GM15510 (cell line): ENCODE data around the gene SESN2.

Experiments used
- POLR2A ChIP-seq: IDR thresholded peaks from 3 replicates; pipeline ENCODE4 v1.6.1; 2011; ENCODE audit warnings: borderline replicate concordance; ENCODE audit not compliant: insufficient read length; ENCODE audit errors: extremely low read depth

Gene SESN2

DNA sequence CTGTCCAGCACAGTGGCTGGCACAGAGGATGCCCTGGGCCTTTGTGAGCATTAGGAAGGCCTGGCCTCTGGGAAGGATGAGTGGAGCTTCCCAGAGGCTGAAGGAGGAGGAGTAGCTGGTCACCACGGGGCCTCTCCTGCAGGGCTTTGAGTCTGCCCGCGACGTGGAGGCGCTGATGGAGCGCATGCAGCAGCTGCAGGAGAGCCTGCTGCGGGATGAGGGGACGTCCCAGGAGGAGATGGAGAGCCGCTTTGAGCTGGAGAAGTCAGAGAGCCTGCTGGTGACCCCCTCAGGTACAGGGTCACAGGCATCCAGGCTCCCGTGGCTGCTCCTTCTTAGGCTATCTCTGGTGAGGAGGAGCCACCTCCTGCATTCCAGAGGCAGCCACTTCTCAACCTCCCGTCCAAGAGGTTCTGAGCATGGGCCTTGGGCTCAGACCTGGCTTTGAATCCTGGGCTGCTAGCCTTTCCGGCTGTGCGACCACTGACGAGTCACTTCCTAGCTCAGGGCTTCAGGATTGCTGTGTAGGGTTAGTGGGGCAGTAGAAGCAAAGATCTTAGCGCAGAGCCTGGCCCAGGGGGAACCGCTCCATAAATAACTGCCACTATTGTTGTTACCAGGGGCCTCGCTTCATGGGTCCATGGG, 14.0 kb downstream of the SESN2 start:
- no peak for TF ChIP-seq POLR2A

- no peak for TF ChIP-seq POLR2A
Observed at GRCh38 chr1:28278763-28279162, 19.4 kb downstream of the SESN2 start.

DNA sequence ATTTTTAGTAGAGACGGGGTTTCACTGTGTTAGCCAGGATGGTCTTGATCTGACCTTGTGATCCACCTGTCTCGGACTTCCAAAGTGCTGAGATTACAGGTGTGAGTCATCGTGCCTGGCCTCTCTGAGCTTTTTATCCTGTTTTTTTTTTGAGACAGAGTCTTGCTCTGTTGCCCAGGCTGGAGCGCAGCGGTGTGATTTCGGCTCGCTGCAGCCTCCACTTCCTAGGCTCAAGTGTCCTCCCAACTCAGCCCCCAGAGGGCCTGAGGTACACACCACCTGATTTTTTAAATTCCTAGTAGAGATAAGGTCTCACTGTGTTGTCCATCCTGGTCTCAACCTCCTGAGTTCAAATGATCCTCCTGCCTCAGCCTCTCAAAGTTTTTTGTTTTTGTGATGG, 20.4 kb downstream of the SESN2 start:
- TF ChIP-seq POLR2A = no peak

DNA sequence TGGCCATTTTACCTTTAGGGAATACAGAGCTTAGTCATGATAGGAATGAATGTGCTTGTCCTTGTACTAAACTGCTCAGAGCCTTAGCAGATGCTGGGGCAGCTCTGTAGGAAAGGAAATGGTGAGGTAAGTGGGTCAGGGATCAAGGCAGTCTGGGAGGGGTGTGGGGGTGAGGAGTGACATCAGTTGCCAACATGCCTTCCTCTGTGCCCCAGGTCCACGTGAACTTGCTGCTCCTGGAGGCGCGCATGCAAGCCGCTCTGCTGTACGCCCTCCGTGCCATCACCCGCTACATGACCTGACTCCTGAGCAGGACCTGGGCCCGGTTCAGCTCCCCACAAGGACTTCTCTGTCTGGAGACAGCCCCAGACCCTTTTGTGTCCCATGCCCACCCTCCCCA, 21.2 kb downstream of the SESN2 start:
- TF ChIP-seq POLR2A = no peak

- no peak for TF ChIP-seq POLR2A
Observed at GRCh38 chr1:28280977-28281381, 21.7 kb downstream of the SESN2 start.

- no peak for TF ChIP-seq POLR2A
Observed at GRCh38 chr1:28281608-28282425, 22.5 kb downstream of the SESN2 start.

DNA sequence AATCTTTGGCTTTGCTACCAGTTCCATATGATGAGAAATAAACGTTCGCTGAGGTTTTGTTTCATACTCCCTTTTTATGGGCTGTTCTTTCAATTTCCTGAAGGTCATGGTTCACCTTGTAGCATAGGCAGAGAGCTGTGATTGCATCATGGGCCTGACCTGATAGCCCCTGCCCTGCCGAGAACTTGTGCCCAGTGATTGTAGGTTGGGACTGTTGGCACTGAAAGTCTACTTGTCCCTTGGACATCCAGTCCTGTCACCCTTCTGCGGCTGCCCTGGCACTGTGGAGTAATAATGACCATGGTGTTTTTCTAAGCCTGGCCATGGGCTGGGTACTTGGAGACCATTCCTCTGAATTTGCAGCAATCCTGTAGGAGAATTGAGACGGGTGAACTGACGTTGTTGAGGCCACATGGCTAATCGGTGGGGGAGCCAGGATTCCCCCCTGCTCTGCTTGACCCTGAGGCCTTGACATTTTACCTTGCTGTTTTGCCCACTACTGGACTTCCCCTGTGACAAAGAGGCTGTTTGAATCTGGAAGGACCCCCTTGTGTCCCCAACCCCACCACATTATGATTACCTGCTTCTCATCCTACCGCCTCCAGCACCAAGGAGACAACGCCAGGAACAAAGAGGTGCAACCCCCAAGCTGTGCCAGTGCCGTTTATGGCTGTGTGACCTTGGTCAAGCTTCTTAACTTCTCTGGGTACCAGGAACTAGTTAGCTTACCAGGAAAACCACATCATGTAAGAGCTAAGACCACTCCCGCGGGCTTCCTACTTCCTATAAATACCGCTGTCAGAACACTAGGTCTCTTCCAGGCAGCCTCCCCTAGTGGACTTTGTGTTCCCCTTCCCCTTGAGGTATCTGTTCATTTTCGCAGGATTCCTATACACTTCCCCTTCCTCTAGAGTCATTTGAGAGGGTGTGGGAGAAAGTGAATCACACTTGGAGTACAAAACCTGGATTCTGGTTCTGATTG, 23.4 kb downstream of the SESN2 start:
- no peak for TF ChIP-seq POLR2A

DNA sequence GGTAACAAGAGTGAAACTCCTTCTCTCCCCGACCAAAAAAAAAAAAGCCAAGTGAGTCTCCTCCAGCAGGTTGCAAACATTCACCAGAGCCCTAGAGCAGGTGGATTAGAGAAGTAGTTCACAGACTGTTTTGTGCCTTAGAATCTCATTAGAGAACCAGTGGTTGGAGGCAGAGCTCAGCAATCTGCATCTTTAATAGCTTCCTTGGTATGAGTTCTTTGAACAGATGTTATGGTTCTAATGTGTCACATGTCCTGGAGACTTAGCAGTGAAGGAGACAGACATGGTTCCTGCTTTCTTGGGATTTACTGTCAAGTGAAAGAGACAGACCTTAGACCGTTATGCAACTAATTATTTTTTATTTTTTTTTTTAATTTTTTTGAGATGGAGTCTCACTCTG, 26.8 kb downstream of the SESN2 start:
- no peak for TF ChIP-seq POLR2A

DNA sequence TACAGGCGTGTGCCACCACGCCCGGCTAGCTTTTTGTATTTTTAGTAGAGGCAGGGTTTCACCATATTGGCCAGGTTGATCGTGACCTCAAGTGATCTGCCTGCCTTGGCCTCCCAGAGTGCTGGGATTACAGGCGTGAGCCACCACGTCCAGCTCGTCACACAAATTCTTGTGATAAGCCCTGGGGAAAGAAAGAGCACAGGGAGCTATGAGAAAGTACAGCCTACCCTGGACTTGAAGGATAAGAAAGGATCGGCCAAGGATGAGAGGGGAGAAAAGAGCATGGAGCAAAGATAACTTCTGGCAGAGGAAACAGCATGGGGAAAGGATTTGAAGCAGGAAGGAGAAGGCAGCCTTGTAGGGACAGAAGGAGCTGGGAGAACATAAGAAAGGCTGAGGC, 29.2 kb downstream of the SESN2 start:
- no peak for TF ChIP-seq POLR2A

DNA sequence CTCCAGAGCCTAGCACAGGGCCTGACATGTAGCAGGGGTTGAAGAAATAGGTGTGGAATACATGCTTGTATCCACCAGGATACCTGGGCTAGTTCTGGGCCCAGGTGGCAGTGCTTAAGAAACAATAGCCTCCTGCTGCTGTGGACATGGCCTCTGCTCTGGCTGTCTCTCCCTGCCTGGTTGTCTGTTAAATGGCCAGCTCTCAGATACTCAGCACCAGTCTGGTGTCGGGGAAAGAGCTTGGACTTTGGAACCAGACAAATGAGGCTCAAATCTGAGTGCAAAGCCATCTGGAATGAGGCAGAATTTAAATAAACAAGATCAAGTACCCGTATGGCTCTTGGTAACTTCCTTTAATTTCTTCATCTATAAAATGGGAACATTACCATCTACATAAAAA, 31.5 kb downstream of the SESN2 start:
- TF ChIP-seq POLR2A = no peak

DNA sequence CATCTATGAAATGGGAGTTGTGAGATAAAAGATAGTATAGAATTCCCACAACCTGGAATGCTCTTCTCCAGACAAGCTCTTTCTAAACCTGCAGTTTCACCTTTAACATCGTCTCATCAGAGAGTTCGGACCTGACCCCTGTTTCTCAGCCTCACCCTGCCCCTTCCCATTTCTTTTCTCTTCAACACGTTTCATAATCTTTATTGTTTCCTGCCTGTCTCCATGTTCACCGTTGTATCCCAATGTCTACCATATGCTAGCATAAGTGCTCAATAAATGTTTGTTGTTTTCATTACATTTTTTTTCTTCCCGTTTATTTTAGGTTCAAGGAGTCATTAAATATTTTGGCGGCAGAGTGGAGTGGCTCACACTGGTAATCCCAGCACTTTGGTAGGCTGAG, 32.4 kb downstream of the SESN2 start:
- no peak for TF ChIP-seq POLR2A

- no peak for TF ChIP-seq POLR2A
Observed at GRCh38 chr1:28295936-28296335, 36.6 kb downstream of the SESN2 start.

DNA sequence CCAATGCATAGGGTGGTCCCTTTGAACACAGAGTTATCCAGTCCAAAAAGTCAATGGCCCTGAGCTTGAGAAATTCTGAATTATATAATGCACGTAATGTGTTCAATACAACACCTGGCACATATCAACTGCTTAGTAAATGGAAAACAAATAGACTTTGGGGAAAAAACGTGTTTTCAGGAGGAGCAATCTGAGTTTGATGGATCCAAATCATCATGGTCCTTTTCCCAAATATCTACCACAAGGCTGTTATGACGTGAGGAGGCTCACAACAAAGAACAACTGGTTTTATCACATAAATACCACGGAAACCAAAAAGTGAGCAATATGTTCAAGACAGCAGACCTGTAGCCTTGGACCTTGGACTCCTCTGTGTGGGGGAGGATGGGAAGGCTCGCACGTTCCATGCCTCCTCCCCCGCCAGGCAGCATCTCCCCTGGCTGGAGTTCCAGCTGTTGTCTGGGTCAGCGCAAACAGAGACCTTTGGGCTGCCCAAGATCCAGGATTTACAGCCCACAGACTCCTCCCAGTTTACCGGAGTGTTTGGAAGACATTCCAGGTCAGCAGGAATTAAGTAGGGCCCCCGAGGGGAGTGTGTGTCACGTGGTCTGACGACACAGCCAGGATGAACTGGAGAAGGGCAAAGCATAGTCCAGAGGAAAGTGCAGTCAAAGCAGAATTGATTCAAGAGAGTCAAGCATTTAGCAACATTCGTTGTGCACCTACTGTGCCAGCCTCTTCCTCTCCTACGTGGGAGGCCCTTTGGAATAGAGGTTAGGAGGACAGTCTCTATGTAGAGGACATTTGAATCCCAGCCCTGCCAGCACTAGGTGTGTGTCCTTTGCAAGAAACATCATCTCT, 37.3 kb downstream of the SESN2 start:
- TF ChIP-seq POLR2A = no peak

- no peak for TF ChIP-seq POLR2A
Observed at GRCh38 chr1:28297826-28298225, 38.5 kb downstream of the SESN2 start.

- TF ChIP-seq POLR2A = no peak
Observed at GRCh38 chr1:28298438-28298837, 39.1 kb downstream of the SESN2 start.
